GM04503 (cell line): ENCODE data around the gene DHX57.
A peak's percentile ranks its signal among the peaks of the same experiment; 100 is the strongest.
"Not testable (repeated sequence)": the region's sequence is repeated elsewhere in the genome, so short reads cannot be mapped to it uniquely, and the experiment has no call there.

ENCODE experiments used
- DNase-seq: peaks from one replicate; pipeline ENCODE4 v3.0.0-alpha.2; 2012; ENCODE audit warnings: low read depth

The DHX57 gene

DNA sequence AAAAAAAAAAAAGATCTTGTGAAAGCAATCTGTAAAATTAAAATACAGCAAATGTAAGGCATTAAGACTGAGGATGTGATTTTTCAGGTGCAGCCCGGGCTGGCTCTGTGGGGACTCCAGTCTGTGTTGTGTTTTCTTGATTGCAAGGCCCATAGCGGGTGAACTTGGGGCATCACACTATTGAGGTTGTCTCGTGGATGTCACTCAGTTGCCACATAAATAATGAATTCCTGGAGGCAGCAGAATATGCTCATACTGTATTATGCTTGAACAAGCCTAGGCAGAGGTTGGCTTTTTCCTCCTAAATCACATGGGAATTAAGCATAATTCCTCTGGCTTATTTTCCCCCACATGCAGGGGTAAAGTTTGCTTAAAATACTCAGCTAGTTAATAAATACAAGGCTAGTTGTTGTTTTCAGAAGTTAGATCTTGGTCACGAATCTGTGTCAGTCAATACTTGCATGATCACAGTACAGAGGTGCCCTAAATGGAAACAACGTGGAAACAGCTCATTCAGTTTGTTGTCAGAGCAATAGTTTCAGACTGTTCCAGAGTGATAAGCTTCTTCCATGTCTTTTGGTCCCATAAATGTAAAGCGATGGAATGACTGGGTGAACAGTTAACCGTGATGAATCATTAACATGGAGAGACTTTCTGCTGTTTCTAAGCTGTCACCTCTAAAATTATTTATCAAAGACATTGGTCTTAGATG, 81.3 kb downstream of the DHX57 start:
- DNase-seq, result no peak

DNA sequence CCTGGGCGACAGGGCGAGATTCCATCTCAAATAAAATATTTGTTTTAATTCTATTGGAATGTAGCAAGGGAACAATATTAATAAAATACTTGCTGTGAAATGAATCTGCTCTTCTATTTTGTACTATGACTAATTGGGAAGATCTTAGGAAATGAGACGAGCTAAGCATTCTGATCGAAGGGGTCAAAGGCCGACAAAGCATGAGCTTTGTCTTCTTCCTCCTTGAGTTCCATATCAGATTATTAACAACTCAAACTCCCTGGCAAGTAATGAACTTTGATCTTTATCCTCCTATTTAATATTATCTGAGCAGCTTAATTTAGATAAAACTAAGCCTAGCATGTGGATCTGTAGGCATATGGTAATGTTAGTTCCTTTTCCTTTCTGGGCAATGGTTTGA, 82.2 kb downstream of the DHX57 start:
- no peak for DNase-seq

DNA sequence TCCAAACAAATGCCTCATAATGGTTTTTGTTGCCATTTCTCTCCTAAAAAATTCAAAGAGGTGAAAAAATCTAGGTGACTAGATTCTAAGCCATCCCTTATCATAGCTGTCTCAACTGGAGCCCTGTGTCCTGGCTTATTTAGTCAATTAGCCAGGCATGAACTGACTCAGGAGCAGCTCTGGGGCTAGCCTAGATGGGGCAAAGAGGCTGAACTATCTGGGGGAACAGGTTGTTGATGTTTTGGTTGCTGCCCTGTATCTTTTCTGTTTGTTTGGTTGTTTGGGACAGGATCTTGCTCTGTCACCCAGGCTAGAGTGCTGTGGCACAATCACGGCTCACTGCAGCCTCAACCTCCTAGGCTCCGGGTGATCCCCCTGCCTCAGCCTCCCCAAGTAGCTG, 83.0 kb downstream of the DHX57 start:
- DNase-seq, result no peak

DNA sequence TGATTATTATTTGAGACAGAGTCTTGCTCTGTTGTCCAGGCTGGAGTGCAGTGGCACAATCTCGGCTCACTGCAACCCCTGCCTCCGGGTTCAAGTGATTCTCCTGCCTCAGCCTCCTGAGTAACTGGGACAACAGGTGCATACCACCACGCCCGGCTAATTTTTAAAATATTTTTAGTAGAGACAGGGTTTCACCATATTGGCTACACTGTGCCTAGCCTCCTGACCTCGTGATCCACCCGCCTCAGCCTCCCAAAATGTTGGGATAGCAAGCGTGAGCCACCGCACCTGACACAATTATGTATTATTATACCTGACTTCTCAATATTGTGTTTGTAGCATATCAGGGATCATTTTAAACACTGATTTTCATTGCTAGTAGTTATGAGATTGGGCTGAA, 83.4 kb downstream of the DHX57 start:
- not testable (repeated sequence) for DNase-seq

DNA sequence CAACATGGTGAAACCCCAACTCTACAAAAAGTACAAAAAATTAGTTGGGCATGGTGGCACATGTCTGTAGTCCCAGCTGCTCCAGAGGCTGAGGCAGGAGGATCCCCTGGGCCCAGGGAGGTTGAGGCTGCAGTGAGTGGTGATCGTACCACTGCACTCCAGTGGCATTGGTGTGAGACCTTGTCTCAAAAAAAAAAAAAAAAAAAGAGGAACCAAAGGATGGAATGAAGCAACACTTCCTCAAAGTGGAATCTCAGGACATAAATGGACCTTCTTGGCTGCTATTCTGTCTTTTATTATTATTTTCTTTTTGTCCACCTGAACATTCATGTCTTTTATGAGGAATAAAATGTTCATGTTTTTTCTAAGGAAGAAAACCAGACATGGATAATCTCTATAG, 84.0 kb downstream of the DHX57 start:
- no peak for DNase-seq

DNA sequence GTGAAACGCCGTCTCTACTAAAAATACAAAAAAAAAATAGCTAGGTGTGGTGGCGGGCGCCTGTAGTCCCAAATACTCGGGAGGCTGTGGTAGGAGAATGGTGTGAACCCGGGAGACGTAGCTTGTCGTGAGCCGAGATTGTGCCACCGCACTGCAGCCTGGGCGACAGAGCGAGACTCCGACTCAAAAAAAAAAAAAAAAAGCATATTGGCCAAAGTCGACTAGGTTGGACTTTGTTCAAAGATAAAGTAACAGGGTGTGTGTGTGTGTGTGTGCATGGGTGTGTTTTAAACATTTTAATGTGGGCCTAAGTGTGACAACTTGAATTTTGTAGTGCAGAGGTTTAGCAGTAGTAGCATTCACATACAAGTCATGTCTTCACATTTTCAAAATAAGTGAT, 86.0 kb downstream of the DHX57 start:
- DNase-seq, result no peak

DNA sequence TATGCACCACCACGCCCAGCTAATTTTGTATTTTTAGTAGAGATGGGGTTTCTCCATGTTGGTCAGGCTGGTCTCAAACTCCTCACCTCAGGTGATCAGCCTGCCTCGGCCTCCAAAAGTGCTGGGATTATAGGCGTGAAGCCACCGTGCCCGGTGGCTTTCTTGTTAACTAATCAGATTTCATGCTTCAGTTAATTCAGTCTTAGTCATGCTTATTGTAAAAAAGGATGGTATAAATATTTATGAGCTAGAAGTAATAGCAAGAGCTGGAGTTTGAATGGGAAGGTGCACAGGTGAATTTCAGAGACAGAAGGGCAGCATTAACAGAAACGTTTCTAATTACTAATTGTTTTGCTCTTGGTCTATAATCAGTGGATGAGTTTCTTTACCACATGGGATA, 87.4 kb downstream of the DHX57 start:
- no peak for DNase-seq

DNA sequence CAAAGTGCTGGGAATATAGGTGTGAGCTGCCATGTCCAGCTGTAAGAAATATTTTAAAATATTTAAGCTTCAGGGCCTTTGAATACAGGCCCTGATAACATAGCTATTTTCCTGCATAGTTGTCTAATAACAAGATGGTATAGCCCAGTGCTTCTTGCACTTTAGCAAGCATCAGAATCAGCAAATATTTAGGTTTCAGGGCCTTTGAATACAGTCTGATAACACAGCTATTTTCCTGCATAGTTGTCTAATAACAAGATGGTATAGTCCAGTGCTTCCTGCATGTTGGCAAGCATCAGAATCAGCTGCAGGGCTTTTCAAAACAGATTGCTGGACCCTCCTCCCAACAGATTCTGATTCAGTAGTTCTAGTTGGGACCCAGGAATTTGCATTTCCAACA, 92.1 kb downstream of the DHX57 start:
- no peak for DNase-seq

DNA sequence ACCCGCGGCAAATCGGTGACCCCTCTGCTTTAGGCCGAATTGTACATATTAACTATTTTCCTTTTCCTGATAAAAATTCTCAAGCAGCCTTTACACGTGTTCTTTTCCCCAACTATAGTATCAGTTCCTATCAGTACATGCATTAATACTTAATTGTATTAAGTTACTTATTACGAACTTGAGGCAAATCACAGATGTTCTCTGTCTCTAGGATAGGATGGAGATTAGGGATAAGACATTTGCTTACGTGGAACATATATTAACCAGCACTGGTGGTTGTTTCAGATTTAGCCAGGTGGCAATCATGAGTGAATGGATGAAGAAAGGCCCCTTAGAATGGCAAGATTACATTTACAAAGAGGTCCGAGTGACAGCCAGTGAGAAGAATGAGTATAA, 97.0 kb downstream of the DHX57 start:
- DNase-seq, result no peak

DNA sequence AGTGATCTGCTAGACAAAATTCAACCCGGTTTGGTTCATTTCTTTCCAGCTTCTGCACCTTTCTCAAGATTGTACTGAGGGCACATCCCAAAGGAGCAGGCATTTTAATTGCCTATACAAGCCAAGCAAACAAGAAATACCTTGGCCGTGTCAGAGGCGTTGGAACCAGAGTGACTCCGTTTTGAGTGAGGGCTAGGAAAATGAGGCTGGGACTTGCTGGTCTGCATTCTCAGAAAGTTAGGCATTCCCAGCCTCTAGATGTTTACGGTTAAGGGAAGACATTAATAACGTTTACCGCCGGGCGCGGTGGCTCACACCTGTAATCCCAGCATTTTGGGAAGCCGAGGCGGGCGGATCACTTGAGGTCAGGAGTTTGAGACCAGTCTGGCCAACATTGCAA, 99.2 kb downstream of the DHX57 start:
- no peak for DNase-seq

DNA sequence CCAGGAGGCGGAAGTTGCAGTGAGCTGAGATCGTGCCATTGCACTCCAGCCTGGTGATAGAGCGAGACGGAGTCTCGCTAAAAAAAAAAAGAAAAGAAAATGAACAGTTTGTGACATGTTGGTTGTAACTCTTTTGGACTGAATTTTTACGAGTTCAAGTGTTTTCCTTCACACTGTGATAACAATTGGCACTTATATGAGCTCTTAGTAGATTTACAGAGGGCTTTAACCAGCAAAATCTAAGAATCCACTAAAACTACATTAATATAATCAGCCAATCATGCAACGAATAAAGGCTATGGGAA, 99.9 kb downstream of the DHX57 start:
- no peak for DNase-seq

DNA sequence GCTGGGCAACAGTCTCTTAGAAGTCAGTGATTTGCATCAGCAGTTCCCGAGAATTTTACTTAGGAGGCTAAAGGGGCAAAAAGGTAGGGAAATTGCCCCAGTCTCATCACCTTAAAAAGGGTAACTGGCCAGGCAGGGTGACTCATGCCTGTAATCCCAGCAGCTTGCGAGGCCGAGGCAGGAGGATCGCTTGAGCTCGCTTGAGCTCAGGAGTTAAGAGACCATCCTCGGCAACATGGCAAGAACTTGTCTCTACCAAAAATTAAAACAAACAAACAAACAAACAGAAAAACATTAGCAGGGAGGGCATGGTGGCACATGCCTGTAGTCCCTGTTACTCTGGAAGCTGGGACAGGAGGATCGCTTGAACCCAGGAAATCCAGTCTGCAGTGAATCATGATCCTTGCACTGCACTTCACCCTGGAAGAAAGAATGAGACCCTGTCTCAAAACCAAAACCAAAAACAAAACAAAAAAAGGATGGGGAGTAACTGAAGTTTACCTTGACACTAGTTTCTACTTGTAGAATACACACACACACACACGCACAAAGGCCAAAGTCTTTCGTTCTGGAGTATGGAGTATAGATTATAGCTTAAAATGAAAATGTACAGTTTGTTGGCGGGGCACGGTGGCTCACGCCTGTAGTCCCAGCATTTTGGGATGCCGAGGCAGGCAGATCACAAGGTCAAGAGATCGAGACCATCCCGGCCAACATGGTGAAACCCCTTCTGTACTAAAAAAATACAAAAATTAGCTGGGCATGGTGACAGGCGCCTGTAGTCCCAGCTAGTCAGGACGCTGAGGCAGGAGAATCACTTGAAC, 100.4 kb downstream of the DHX57 start:
- DNase-seq, result no peak

DNA sequence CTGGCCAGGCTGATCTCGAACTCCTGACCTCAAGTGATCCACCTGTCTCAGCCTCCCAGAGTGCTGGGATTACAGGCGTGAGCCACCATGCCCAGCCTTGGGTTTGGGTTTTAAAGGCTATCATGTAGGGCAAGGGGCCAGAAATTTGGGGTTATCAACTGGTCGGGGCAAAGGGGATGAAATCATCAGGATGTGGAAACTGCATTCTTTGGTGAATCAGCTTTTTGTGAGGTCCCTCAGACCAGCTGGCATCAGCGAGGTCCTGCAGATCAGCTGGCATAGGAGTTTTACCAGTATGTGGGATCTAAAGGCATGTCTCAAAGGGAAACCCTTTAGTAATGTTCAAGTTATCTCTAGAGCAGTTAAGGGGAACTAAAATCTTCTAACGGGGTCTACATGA, 104.1 kb downstream of the DHX57 start:
- no peak for DNase-seq

DNA sequence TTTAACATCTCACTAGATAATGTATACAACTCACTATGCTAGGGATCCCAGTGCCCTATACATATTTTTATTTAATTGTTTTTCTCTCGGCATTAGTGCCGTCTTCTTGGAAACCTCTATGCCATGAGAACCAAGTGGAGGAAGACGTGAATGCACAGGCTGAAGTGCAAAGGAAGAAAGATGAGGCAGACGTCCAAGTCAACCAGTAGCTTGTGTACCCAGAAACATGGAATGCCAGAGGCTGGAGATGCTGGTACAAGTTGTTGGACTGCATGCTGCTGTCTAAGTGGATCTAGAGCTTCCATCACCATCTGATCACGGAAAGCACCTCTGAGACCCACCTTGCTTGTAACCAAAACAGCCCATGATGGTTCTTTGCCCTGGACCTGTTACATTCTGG, 110.2 kb downstream of the DHX57 start:
- DNase-seq, result no peak

DNA sequence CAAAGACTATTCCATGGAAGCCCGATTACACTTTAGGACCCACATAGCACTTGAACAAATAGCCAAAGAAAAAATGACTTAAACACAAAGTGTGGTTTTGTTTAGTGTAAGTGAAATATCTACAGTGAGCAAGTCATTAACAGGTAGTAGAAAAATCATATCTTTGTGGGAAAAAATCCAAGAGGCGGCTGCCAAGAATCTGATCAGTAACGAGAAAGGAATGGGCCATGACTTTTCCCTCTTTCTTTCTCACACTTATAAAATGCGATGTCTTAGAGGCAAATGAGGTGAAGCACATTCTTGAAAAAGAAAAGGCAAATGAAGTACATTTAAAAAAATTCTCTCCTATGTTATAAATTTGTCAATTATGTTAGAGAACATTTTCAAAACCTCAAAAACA, 110.6 kb downstream of the DHX57 start:
- no peak for DNase-seq

DNA sequence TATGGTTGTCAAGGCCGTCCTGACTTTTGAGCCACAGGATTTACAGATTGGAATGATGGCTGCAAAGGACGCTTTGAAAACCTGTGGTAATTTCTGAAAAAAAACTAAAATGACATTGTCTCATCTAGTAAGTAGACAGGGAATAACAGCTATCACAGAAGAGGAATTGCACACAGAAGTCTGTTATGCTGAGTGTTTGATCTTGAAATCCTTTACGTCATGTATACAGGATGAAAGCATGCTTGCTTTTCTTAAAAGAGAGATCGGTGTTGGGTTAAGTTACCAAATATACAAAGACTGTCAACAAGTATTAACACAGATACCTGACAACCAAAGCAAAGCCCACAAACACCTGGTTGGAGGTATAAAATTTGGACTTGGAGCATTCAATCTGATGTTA, 112.0 kb downstream of the DHX57 start:
- DNase-seq, result no peak

DNA sequence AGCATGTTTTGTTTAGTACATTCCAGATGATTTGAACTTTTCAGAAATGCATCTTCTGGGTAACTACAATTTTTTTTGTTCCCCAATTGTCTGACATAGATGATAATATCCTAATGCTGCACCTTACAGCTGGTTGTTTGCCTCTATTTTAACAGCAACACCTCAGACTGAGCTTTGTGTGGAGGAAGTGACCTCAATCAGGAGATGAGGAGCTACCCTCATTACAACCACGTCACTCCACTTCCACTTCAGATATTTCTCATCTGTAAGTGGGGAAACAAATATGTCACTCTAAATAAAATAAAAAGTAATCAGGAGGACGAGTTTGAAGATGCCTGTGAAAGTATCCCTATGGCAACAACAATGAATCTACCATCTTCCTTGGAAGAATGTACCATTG, 112.5 kb downstream of the DHX57 start:
- DNase-seq, result no peak

DNA sequence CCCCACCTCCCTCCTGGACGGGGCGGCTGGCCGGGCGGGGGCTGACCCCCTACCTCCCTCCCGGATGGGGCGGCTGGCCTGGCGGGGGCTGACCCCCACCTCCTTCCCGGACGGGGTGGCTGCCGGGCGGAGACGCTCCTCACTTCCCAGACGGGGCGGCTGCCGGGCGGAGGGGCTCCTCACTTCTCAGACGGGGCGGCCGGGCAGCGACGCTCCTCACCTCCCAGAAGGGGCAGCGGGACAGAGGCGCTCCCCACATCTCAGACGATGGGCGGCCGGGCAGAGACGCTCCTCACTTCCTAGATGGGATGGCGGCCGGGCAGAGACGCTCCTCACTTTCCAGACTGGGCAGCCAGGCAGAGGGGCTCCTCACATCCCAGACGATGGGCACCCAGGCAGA, 119.8 kb downstream of the DHX57 start:
- DNase-seq, result not testable (repeated sequence)

DNA sequence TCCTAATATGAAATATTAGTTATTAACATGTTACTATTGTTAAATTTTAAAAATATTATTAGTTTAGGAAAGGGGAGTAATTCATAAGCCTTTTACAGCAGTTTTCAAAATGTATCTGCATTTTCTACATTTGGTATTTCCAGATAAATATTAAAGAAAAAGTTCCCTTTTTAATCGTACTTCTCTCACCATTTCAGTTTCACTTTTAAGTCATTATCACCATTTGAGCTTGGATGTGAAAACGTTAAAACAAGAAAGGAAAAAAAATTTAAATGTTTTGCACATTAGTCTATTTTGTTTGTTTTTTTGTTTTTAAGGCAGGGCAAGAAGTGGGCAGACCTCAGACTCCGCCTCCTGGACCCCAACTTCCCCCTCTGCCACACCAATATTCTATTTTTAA, 121.2 kb downstream of the DHX57 start:
- DNase-seq, result no peak

DNA sequence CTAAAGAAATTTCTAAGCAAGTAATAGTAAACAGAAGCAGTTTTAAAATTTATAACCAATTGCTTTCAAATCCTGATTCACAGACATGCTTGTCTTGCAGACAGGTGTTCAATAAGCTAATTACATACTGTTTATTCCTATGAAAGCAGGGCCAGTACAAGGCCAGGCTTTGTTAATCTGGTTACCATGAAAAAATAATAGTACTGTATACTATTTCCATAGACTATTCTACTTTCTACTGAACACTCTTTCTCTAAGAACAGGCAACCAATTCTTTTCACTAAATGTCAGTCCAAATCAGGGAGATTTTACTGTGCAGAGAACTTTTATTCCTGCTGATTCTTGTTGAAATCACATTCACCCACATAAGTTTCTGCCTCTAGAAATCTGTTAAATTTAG, 121.7 kb downstream of the DHX57 start:
- DNase-seq, result no peak

DNA sequence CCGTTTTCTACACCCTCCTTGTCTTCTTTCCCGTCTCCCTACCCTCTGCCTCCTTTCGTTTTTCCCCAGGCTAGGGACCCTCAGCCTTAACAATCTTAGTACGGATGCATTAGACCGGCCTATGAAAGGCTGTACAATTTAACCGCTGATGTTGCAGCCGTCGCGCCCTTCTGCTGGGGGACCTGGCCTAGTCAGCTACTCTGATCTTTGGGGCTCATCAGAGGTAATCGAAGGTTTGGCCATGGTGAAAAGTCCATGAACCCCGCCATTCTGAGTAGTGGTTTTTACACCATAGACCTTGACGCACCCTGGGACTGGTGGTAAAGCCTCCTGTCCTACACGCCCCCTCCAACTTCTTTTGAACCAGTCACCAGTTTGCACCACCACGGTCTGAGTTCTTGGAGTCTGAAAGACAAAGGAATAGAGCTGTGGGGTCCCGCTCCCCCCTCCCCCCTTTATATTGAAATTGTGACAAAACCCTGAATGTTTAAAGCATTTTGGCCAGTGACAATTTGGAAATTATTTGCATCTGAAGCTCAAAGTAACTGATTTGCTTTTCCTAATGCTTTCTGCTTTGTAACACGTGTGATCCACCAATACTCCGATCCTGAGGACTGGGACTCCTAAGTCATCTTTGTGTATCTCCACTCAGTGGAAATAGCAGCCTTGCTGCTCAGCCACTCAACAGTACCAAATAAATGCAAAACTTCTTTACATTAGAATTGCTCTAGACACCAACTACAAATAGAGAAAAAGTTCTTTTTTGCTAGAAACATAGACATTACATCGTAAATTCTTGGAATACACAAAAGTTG, 123.9 kb downstream of the DHX57 start:
- no peak for DNase-seq

DNA sequence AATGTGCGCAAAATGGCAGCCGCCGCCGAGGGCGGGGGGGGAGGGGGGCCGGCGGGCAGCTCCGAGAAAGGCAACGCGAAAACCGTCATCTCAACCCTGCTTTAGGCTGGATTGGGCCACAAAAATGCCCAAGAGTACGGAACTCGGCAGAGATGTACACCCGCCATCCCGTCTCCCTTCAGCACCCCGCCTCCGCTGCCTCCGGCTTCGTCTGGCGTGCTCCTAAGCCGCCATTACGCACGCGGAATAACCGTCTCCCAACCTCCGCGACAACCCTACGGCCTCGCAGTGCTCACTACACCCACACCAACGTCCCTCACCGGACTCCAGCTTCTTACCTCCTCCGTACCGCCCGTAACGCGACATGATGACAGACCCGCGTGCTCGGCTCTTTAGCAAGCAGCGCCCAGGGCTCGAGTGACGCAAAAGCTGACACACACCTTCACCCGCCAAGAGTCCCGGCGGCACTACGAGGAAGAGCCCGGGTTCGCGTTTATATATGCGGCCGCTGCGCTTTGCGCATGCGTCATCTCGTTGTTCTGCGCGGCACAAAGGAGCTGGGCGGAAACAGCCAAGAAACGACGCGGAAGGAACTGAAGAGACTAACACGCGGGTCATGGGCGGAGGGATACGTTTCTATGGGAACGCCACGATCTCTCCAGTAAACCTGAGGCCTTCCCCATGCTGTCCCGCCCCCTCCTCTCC, 124.7 kb downstream of the DHX57 start, which contains the start of gene SRSF7:
SRSF7 (minus strand) TSS at position 471 of the 705 bp plus-strand sequence; CDS start at position 366, 105 bp downstream.
- peak; percentile 96 for DNase-seq
